GM12865 (cell line): ENCODE measurements around the gene MTMR6.
A peak's percentile ranks its signal among the peaks of the same experiment; 100 is the strongest.

Experiments
- DNase-seq: peaks from one replicate; pipeline ENCODE4 v3.0.0; 2010; ENCODE audit warnings: low read depth
- H3K4me3 ChIP-seq: 2 replicates; pipeline ENCODE4 v1.5.1; 2011; ENCODE audit warnings: mild to moderate bottlenecking, low read depth, low read length, control low read depth
- TF ChIP-seq, protein P1 (sequence below): IDR thresholded peaks from 2 replicates; pipeline ENCODE4 v1.5.1; 2011; ENCODE audit warnings: low read length, control low read depth, low read depth, inconsistent platforms; ENCODE audit not compliant: insufficient read depth; ENCODE audit errors: missing control alignments

The MTMR6 gene

DNA sequence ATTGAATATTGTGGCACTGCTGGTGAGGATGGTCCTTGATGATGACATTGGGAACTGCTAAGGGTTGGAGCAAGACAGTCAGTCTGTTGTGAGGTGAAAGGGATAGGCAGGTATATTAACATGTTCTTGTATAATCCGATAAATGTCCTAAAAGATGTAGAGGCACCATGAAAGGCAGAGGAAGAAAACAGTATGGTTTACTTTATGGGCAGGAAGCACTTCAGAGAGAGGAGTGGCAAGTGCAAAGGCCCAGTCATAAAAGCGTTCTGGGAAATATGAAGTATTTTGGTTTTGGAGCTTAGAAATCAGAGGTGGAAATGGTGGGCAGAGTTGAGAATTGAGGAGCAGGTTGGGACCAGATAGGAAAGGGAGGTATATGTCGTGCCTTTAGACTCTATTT is 23.6 kb upstream of the MTMR6 start:
- no peak for DNase-seq
- TF ChIP-seq, protein P1, sequence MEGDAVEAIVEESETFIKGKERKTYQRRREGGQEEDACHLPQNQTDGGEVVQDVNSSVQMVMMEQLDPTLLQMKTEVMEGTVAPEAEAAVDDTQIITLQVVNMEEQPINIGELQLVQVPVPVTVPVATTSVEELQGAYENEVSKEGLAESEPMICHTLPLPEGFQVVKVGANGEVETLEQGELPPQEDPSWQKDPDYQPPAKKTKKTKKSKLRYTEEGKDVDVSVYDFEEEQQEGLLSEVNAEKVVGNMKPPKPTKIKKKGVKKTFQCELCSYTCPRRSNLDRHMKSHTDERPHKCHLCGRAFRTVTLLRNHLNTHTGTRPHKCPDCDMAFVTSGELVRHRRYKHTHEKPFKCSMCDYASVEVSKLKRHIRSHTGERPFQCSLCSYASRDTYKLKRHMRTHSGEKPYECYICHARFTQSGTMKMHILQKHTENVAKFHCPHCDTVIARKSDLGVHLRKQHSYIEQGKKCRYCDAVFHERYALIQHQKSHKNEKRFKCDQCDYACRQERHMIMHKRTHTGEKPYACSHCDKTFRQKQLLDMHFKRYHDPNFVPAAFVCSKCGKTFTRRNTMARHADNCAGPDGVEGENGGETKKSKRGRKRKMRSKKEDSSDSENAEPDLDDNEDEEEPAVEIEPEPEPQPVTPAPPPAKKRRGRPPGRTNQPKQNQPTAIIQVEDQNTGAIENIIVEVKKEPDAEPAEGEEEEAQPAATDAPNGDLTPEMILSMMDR, result no peak
- H3K4me3 ChIP-seq, result no peak overlapping the region

DNA sequence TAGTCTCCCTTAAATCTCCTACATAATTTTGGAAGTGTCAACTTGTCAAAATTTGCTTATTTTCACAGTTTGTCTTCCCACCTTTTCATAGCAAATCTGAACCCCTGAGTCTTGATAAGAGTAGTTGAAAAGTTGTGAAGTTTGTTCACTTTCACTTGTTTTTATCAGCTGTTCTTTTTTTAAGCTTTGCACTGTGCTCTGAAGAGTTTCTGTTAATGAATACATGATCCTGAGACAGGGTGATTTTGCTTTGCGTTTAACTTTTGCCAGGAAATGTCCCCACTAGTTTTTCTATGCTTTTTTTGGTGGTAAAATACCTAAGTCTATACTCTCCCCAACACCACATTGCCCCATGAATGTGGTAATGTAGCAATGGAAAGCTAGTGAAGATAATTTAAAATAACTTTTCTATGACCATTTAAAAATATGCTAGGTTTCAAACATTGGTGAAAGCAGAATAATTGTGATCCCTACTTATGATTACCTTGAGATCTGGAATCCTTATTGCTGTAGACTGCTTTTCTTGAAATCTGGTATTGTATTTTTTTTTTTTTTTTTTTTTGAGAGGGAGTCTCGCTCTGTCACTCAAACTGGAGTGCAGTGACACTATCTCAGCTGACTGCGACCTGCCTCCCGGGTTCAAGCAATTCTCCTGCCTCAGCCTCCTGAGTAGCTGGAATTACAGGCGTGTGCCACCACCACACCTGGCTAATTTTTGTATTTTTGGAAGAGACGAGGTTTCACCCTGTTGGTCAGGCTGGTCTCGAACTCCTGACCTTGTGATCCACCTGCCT is 19.6 kb upstream of the MTMR6 start:
- DNase-seq, result no peak
- TF ChIP-seq, protein P1, result no peak
- no peak overlapping the region for H3K4me3 ChIP-seq

DNA sequence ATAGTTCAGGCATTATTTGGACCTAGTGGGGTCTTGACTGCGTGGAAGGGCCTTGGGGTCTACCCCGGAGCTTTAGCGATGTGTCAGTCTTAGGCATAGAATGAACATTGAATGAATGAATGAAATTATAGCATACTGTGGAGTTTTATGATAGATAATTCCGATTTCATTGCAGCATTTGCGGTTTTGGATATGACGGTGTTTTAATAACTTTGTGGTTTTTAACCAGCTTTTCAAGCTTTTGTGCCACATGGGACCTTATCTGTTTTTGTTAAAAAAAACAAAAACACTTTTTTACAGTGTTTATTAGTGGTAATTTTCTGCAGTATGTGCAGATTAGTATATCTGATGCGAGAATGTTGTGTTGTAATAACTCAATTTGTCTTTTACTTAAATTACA is 14.8 kb upstream of the MTMR6 start:
- TF ChIP-seq, protein P1, result no peak
- H3K4me3 ChIP-seq, result peak overlapping the region; percentile 73
- no peak for DNase-seq

DNA sequence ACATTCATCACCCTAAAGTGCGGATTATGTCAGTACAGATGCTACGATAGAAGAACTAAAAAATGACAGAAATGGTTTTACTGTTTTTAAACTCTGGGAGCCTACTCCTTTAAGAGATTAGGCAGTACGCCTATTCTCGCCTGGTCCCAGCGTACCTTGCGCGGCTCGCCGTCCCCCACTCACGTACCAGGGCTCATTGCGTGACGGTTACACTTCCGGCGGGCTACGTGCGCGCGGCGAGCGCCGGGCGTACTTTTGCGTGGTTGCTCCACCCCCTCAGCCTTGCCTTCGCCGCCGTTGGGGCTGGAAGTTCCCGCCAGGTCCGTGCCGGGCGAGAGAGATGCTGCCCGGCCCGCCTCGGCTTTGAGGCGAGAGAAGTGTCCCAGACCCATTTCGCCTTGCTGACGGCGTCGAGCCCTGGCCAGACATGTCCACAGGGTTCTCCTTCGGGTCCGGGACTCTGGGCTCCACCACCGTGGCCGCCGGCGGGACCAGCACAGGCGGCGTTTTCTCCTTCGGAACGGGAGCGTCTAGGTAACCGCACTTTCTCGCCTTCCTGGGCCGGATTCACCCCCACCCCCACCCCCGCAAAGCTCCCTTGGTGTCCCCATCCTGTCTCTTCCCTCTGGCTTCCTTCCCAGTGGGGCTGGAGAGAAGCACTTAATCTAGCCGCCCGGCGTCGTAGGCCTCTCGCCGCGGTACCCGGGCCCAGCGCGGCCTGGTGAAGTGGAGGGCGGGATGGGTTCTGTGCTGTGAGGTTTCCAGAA is 14.2 kb upstream of the MTMR6 start, which contains the start of gene NUP58:
NUP58 (plus strand) TSS at position 279 of the 767 bp plus-strand sequence; CDS start at position 428, 149 bp downstream.
- TF ChIP-seq, protein P1, result no peak
- peak within 1 kb of the TSS; percentile 73 for H3K4me3 ChIP-seq
- peak; percentile 97 for DNase-seq

DNA sequence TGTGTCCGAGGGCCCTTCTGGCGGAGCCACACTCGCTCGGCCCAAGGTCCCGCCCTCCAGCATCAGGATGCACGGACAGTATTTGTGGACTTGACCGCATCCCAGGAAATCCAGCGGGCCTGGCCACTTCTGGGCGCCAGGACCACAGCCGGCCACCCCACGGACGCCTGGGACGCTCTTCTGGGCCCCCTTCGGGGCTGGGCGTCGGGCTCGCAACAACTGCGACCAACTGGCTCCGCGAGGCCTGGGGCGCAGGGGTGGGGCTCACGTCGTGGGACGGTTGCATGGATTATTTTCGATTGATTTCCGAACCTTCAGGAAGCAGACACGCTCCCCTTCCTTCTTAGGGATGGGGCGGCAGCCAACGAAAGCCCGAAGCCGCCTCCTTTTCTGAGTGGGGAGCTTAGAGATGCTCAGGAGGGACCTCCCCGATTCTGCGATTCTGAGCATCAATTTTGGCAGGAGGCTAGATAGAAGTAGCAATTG is 13.6 kb upstream of the MTMR6 start:
- no peak for DNase-seq
- TF ChIP-seq, protein P1, result no peak

DNA sequence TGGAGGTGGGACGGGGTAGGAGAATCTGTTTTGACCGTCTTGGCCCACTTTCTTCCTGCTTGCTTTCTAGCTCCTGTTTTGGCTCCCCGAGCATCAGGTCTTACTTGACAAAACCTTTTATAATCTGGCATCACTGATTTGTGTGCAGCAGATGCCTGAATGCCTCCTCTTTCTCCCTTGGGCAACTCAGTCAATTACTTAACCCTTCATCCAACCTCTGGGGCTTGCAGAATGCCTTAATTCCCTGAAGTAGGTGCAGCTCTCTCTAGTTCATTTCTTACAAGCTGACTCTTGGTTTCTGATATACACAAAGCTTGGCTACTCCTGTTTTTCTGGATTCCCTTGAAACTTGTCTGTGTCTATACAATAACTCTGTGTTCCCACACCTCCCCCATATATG is 8.4 kb upstream of the MTMR6 start:
- no peak for DNase-seq
- TF ChIP-seq, protein P1, result no peak

More for the DNA sequence above, 13.6 kb upstream of the MTMR6 start:
- H3K4me3 ChIP-seq, result peak overlapping the region; percentile 57

More for the DNA sequence above, 8.4 kb upstream of the MTMR6 start:
- H3K4me3 ChIP-seq, result no peak overlapping the region
